Measurements from ENCODE around the gene BBOX1. TPM values are rescaled to one million over a fixed set of nuclear protein-coding genes. Genes with fewer than 3 reads are reported as not detected.

The BBOX1 gene
- polyA plus RNA-seq, 3 donors: not detected

DNA sequence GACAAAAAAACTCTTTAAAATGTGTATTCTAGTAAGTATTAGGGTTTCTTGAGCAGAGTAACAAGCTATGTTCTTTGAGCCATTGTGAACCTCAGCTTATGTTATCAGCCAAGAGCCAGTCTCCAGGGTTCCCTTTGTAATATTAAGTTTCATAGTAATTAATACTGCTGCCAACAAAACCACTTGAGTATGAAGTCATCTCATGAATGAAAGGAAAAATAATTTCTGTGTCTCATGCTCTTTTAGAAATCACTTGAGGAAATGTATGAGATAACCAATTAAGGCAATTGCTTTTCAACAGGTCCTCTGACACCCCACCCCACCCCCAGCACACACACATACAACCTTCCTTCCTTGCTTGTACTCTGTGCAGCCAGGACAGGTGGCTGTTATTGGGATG, 59.9 kb downstream of the BBOX1 start:
- Histone ChIP-seq H3K4me1 (ENCODE audit: control insufficient read depth in 1 of 2, insufficient read depth in 2 of 2, low read length in 2 of 2) (no peaks in the 10 kb centered on the region), H3K4me3 (replicated peaks in 1 of 3; ENCODE audit: low read depth in 2 of 3, low read length in 3 of 3) (no peak overlapping the region), H3K9me3 (replicated peaks in 1 of 2; ENCODE audit: control insufficient read depth in 1 of 2, insufficient read depth in 1 of 2, low read length in 2 of 2) (no peaks in the 10 kb centered on the region), H3K4me2 (replicated peaks; ENCODE audit: extremely low read depth, low read length, poor library complexity, severe bottlenecking) (no peak overlapping the region), H4K20me1 (ENCODE audit: insufficient read depth, low read length) (no peaks in the 10 kb centered on the region), H3K9ac (ENCODE audit: insufficient read depth, low read length, poor library complexity, severe bottlenecking) (no peak overlapping the region), H3K27ac (ENCODE audit: low read depth in 1 of 2, low read length in 2 of 2) (no peak overlapping the region), H3K27me3 (ENCODE audit: control insufficient read depth in 2 of 2, insufficient read depth in 2 of 2, low read length in 2 of 2) (no peaks in the 10 kb centered on the region), H3K79me2 (ENCODE audit: insufficient read depth, low read length) (no peaks in the 10 kb centered on the region), H2AFZ (ENCODE audit: insufficient read depth, low read depth, low read length, poor library complexity, severe bottlenecking) (no peak overlapping the region), H3K36me3 (replicated peaks in 1 of 2; ENCODE audit: control insufficient read depth in 1 of 2, insufficient read depth in 2 of 2, low read length in 2 of 2) (no peaks in the 10 kb centered on the region)
- Mint-ChIP-seq H3K4me1 (no peaks in the 10 kb centered on the region), H3K27me3 (ENCODE audit: low read depth in 3 of 3) (peaks cover 0 to 3% (median 3%) of the 10 kb centered on the region in 3 donors), H3K9me3 (peaks cover 0 to 5% (median under 1%) of the 10 kb centered on the region in 7 donors), H3K36me3 (no peaks in the 10 kb centered on the region), H3K4me3 (no peak overlapping the region), H3K27ac (no peak overlapping the region)
- DNase-seq: no peak
- TF ChIP-seq, protein P1, sequence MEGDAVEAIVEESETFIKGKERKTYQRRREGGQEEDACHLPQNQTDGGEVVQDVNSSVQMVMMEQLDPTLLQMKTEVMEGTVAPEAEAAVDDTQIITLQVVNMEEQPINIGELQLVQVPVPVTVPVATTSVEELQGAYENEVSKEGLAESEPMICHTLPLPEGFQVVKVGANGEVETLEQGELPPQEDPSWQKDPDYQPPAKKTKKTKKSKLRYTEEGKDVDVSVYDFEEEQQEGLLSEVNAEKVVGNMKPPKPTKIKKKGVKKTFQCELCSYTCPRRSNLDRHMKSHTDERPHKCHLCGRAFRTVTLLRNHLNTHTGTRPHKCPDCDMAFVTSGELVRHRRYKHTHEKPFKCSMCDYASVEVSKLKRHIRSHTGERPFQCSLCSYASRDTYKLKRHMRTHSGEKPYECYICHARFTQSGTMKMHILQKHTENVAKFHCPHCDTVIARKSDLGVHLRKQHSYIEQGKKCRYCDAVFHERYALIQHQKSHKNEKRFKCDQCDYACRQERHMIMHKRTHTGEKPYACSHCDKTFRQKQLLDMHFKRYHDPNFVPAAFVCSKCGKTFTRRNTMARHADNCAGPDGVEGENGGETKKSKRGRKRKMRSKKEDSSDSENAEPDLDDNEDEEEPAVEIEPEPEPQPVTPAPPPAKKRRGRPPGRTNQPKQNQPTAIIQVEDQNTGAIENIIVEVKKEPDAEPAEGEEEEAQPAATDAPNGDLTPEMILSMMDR (IDR thresholded peaks at IDR 0.05): no peak
- intact Hi-C loops (cut with micrococcal nuclease): no loop called here

DNA sequence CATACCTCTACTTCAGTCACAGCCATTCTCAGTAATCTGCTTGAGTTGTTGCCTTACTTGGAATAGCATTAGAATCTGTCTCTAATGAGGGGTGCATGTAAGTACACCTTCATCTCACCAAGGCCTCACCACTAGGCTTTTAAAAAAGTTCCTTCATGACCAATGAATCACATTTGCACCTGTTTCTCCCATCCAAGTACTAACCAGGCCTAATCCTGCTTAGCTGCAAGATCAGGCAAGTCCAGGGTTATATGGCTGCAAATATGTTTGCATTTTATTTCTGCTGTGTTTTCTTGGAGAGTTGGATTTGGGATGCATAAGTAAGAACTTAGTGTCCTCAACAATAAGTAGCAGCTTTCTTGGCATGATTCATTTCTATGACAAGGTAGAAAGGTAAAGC, 66.9 kb downstream of the BBOX1 start:
- Mint-ChIP-seq H3K27ac (no peak overlapping the region), H3K9me3 (peaks cover 0 to 6% (median 3%) of the 10 kb centered on the region in 7 donors), H3K4me3 (no peak overlapping the region), H3K36me3 (no peaks in the 10 kb centered on the region), H3K4me1 (no peaks in the 10 kb centered on the region), H3K27me3 (ENCODE audit: low read depth in 3 of 3) (no peaks in the 10 kb centered on the region)
- no peak overlapping the region for H2AFZ ChIP-seq (ENCODE audit: insufficient read depth, low read depth, low read length, poor library complexity, severe bottlenecking)
- no peaks in the 10 kb centered on the region for H3K9me3 ChIP-seq (replicated peaks in 1 of 2; ENCODE audit: control insufficient read depth in 1 of 2, insufficient read depth in 1 of 2, low read length in 2 of 2)
- TF ChIP-seq, protein P1 (IDR thresholded peaks at IDR 0.05): no peak
- H4K20me1 ChIP-seq (ENCODE audit: insufficient read depth, low read length): no peaks in the 10 kb centered on the region
- no peaks in the 10 kb centered on the region for H3K4me1 ChIP-seq (ENCODE audit: control insufficient read depth in 1 of 2, insufficient read depth in 2 of 2, low read length in 2 of 2)
- H3K79me2 ChIP-seq (ENCODE audit: insufficient read depth, low read length): no peaks in the 10 kb centered on the region
- intact Hi-C loops (cut with micrococcal nuclease): no loop called here
- no peak for DNase-seq
- H3K4me3 ChIP-seq (replicated peaks in 1 of 3; ENCODE audit: low read depth in 2 of 3, low read length in 3 of 3): no peak overlapping the region
- no peaks in the 10 kb centered on the region for H3K36me3 ChIP-seq (replicated peaks in 1 of 2; ENCODE audit: control insufficient read depth in 1 of 2, insufficient read depth in 2 of 2, low read length in 2 of 2)
- no peak overlapping the region for H3K9ac ChIP-seq (ENCODE audit: insufficient read depth, low read length, poor library complexity, severe bottlenecking)
- no peaks in the 10 kb centered on the region for H3K27me3 ChIP-seq (ENCODE audit: control insufficient read depth in 2 of 2, insufficient read depth in 2 of 2, low read length in 2 of 2)
- no peak overlapping the region for H3K27ac ChIP-seq (ENCODE audit: low read depth in 1 of 2, low read length in 2 of 2)
- H3K4me2 ChIP-seq (replicated peaks; ENCODE audit: extremely low read depth, low read length, poor library complexity, severe bottlenecking): no peak overlapping the region

Measured in CD14-positive monocyte (primary cell).